Head of caudate nucleus (tissue), 42 donors: ENCODE data around the gene TPK1.

Experiments used
- DNase-seq, 42 donors: peaks; one replicate each; pipeline versions ENCODE4 v3.0.0 to v3.0.0-alpha.2; 2020 to 2021; ENCODE audit warnings: mixed read lengths in 7 of 42
- intact Hi-C: fragments of 100-400 bp; cut with DNase I; formaldehyde crosslinking; loops from one replicate; pipeline ENCODE4 v1.15.0; 2022

TPK1 gene

DNA sequence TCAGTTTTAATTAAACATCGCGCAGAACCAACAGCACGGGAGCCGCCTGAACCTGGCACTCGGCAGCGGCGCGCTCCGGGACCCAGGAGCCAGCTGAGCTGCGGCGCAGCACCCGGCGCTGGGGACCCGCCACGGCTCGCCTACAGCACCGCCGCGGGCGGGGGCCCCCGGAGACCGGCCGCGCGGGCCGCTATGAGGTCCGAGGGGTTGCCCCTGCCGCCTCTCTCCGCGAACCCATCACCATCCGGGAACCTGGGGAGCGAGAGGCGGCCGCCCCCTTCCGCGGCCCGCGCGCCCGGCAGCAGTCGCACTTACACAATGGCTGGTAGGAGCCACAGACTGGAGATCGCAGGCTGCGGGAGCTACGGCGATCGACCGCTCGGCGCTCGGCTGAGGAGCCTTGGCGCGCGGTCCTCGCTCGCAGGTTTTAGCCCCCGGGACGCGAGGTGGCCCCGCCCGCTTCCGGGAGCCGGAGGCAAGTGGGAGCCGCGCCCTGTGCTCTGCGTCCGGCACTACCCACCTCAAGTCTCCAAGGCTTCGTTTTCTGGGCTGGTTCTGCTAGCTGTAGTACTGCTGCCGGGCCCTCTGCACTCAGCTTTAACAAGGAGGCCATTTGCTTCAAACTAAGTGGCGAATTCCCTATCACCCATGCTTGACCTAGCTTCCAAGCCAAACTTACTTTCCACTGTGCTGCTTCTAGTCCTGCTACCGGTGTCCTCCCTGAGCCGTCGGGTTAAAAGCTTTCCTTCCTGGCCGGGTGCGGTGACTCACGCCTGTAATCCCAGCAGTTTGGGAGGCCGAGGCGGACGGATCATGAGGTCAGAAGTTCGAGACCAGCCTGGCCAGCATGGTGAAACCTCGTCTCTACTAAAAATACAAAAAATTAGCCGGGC lies at the start of gene TPK1:
TPK1 (minus strand) TSS at position 402 of the 893 bp plus-strand sequence. CDS start 451 bp downstream, outside the sequence.
- intact Hi-C loops: no loop called here
- DNase-seq: peak; percentile 71 to 97 (median 91)

GRCh38 chr7:144885478-144885877 lies 49.6 kb upstream of the TPK1 start:
- intact Hi-C loops: no loop called here
- no peak for DNase-seq

- intact Hi-C loops: no loop called here
- no peak for DNase-seq
These were observed 49.0 kb upstream of the TPK1 start for GRCh38 chr7:144884896-144885295.

DNA sequence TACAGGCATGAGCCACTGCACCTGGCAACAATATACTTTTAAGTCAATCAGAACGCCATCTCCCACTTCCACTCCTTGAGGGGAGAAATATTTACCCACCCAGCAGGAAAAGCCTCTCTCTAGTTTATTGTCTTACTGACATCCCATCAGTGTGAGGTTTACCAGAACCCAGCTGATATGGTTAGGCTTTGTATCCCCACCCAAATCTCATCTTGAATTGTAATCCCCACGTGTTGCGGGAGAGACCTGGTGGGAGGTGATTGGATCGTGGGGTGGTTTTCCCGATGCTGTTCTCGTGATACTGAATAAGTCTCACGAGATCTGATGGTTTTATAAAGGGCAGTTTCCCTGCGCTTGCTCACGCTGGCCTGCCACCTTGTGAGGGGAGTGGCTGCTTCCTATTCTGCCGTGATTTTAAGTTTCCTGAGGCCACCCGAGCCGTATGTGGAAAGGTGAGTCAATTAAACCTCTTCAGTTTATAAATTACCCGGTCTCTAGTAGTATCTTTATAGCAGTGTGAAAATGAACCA lies 37.5 kb upstream of the TPK1 start:
- DNase-seq: no peak
- intact Hi-C loops: no loop called here

- intact Hi-C loops: no loop called here
- DNase-seq: peak in 26 of 42 donors; percentile 5 to 61 (median 18)
These were observed 33.2 kb upstream of the TPK1 start for GRCh38 chr7:144869082-144869481.

GRCh38 chr7:144866189-144866588 lies 30.3 kb upstream of the TPK1 start:
- intact Hi-C loops: no loop called here
- no peak for DNase-seq

DNA sequence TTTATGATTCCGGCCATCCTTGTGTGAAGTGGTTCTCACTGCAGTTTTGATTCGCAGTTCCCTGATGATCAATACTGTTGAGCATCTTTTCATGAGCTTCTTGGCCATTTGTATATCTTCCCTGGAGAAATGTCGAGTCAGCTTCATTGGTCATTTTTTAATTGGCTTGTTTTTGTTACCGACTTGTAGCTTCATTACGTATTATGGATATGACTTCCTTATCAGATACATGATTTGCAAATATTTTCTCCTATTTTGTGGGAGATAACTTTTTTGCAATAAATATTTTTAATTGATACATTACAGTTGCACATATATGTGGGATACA lies 27.4 kb upstream of the TPK1 start:
- DNase-seq: no peak
- intact Hi-C loops: no loop called here

- intact Hi-C loops: no loop called here
These were observed 26.9 kb upstream of the TPK1 start for GRCh38 chr7:144862612-144863319.

GRCh38 chr7:144859739-144860138 lies 23.9 kb upstream of the TPK1 start:
- intact Hi-C loops: no loop called here
- DNase-seq: no peak

More at GRCh38 chr7:144862612-144863319, 26.9 kb upstream of the TPK1 start:
- no peak for DNase-seq

DNA sequence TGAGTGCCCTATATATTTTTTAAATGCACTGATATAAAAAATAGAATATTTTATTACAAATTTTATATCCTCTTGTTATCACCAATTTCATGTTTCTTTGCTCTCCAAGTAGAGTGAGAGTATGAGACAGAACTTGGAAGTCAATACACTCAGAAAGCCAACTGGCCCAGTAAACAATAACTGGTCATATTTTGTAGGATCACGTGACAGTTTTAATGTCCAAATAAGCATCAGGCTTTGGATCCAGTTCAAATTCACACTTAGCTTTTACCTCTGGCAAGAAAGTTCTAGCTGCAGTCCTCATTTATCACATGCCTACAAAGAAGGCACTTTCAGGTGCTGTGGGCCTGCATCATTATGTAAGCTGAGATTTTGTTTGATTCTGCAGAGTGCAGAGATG lies 21.6 kb upstream of the TPK1 start:
- intact Hi-C loops: no loop called here
- DNase-seq: no peak

DNA sequence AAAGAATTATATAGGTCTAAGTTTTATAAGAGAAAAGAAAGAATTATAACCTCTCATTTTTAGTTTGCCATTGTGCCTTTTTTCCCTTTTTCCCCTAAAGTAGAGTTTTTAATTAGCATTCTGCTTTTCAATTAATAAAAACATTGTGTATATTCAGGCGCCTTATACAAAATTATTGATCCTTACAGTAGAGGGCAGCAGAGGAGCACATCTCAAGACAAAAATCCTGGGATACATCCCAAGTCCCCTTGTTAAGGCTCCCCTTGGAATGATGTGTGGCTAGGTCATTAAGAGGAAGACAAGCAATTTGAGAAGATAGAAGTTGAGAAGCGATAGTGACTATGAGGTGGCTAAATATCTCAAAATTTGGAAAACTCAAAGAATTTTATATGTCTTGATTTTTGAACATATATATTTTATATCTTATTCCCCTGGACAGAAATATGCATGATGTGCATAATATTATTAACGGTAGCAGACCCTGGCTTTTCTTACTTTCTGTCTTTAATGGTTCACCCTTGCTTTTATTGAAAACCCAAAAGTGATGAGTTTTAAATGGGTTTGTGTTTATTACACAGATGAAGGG lies 19.1 kb upstream of the TPK1 start:
- intact Hi-C loops: no loop called here
- peak in 1 of 42 donors; percentile 20 for DNase-seq

GRCh38 chr7:144853542-144853941 lies 17.7 kb upstream of the TPK1 start:
- intact Hi-C loops: no loop called here
- no peak for DNase-seq

DNA sequence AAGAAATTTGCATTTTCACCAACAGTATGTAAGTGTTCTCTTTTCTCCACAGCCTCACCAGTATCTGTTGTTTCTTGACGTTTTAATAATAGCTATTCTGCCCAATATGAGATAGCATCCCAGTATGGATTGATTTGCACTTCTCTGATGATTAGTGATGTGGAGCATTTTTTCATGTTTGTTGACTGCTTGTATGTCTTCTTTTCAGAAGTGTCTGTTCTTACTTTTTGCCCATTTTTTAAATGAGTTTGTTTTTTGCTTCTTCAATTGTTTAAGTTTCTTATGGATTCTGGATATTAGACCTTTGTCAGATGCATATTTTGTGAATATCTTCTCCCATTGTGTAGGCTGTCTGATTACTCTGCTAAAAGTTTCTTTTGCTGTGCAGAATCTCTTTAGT lies 12.2 kb upstream of the TPK1 start:
- no peak for DNase-seq
- intact Hi-C loops: no loop called here

GRCh38 chr7:144842377-144842851 lies 6.6 kb upstream of the TPK1 start:
- DNase-seq: peak in 19 of 42 donors; percentile 10 to 50 (median 25)
- intact Hi-C loops: no loop called here

DNA sequence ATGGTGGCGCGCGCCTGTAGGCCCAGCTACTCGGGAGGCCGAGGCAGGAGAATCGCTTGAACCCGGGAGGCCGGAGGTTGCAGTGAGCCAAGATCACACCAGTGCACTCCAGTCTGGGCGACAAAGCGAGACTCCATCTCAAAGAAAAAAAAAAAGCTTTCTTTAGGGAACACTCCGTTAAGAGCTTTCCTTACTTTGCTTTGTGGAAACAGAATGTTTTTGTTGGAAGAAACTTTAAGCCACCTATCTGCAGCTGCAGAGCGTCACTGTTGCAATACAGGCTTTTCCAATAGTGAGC lies 641 bp upstream of the TPK1 start:
- DNase-seq: no peak
- intact Hi-C loops: no loop called here

DNA sequence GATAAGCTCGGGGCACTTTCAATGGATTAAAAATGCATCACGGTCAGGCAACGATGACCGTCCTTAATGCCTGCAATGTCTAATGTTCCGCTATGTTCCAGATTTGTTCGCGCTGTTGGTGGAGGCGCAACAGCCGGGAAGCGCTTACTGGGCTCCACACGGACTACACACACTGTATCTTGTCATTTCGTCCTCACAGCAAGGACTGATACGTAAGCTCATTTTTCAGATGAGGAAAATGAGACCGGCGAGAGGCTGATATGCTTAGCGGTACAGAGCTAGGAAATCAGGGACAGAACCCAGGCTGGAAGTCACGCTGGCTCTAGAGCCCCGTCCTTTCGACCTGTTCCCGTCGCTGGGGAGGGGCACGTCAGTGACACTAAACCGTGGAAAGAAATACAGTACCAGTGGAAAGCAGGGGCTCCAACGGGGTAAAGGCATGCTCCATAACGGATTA lies 670 bp downstream of the TPK1 start:
- peak in 36 of 42 donors; percentile 21 to 77 (median 56) for DNase-seq
- intact Hi-C loops: no loop called here

GRCh38 chr7:144834641-144835144 lies 1.2 kb downstream of the TPK1 start:
- DNase-seq: peak in 30 of 42 donors; percentile 8 to 63 (median 32)
- intact Hi-C loops: no loop called here

DNA sequence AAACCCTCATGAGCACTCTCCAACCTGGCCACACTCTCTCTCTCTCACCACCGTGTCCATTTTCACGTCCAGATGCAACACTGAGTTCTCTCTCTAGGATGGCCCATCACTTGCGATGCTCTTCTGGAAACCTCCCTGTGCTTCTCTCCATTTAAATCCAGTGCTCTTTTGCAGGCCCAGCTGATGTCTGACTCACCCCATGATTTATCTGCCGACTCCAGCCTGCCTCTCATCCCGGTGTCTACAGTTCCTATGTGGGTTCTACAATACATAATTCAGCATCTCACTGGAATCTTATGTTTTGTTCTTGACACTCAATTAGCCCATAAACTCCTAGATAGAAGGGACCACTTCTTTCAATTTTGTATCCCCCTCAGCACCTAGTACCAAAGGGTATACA lies 5.0 kb downstream of the TPK1 start:
- intact Hi-C loops: no loop called here
- DNase-seq: peak in 1 of 42 donors; percentile 26

DNA sequence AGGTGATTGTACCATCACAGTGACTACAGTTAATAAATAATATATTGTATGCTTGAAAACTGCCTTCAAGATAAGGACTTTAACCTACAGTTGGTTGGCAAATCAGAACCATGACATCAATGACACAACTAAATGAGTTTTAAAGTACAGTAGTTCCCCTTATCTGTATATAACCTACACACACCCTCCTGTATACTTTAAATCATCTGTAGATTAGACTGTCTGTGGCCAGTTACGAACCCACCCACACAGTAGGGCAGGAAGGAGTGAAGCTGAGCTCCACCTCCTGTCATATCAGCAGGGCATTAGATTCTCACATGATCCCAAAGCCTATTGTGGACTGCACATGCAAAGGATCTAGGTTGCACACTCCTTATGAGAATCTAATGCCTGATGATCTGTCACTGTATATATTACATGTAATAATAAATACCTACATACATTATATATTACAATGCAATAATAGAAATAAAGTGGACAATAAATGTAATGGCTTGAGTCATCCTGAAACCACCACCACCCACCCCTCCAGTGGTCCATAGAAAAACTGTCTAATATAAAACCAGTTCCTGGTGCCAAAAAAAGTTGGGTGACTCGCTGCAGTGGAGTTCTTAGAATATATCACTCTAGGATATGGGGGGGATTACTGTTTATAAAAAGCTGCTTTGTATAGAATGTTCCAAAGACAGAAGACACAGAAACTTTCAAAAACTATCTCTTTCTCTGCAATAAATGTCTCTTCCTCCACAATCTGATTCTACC lies 5.6 kb downstream of the TPK1 start:
- no peak for DNase-seq
- intact Hi-C loops: no loop called here
